HepG2 (cell line): Measurements from ENCODE around the gene SDK1. TPM values are rescaled to one million over a fixed set of nuclear protein-coding genes. Genes with fewer than 3 reads are reported as not detected.

Experiments
- ATAC-seq: fragments of 200-7000 bp; cut with Tn5 transposase; 3 replicates; pipeline ENCODE4 v1.9.1; 2020; ENCODE audit warnings: mild to moderate bottlenecking, moderate library complexity
- BruUV-seq: library from RNA; stranded (reverse); fragments of 400-500 nt; replicated peaks from 2 replicates; lab custom pipeline; 2021; lab: Mats Ljungman, UMichigan
- CTCF ChIA-PET: fragments of 300-600 bp; formaldehyde crosslinking; extraction: SDS; loops from one replicate; lab custom pipeline; 2021; ENCODE audit warnings: low total read pairs, inconsistent platforms, low intra/inter-chr PET ratio; lab: Yijun Ruan, JAX
- POLR2A ChIA-PET: fragments of 350-600 bp; sonication (Branson Sonifier 250); formaldehyde crosslinking; loops from one replicate; lab custom pipeline; 2020; ENCODE audit warnings: antibody characterized with exemption, inconsistent platforms; lab: Yijun Ruan, JAX
- DNase-seq: peaks from one replicate; pipeline ENCODE4 v3.0.0-alpha.2; 2015; ENCODE audit warnings: low spot score
- FAIRE-seq: peaks from 3 replicates; lab custom pipeline; 2011; peaks lifted over from hg19 to GRCh38; lab: Jason Lieb, UNC
- H2AFZ ChIP-seq: one replicate; pipeline ENCODE4 v1.6.1; 2011; ENCODE audit warnings: low read length, inconsistent platforms
- H3K27ac ChIP-seq: fragments of 300-600 bp; 3 replicates; pipeline ENCODE4 v1.8.0; 2011; ENCODE audit warnings: mixed run types, mild to moderate bottlenecking, mixed read lengths, low read length, inconsistent platforms; ENCODE audit not compliant: insufficient read depth; ENCODE audit errors: extremely low read length
- H3K27me3 ChIP-seq, 2 experiments: fragments of 200-600 bp in 1 of 2; 2 replicates in 1 of 2; 3 replicates in 1 of 2; pipeline versions ENCODE4 v1.6.0 to v1.8.0; 2011; ENCODE audit warnings: low read length in 2 of 2, mild to moderate bottlenecking in 2 of 2, moderate library complexity in 2 of 2, inconsistent platforms in 1 of 2; ENCODE audit not compliant: insufficient read depth in 2 of 2, control insufficient read depth in 1 of 2
- H3K36me3 ChIP-seq, 2 experiments: fragments of 200-600 bp in 1 of 2; replicated peaks in 1 of 2; 2 replicates in 1 of 2; 3 replicates in 1 of 2; pipeline versions ENCODE4 v1.5.1 to v1.8.0; 2011; ENCODE audit warnings: low read length in 2 of 2, inconsistent platforms in 1 of 2; ENCODE audit not compliant: insufficient read depth in 2 of 2, control insufficient read depth in 1 of 2
- H3K4me1 ChIP-seq: 2 replicates; pipeline ENCODE4 v1.5.1; 2012; ENCODE audit warnings: low read length, inconsistent platforms; ENCODE audit not compliant: insufficient read depth
- H3K4me2 ChIP-seq: 2 replicates; pipeline ENCODE4 v1.6.0; 2011; ENCODE audit warnings: low read depth, low read length, inconsistent platforms
- H3K4me3 ChIP-seq, 3 experiments: fragments of 200-600 bp in 1 of 3; sonication (generic), shearing (Covaris generic) in 1 of 3; replicated peaks in 1 of 3; 2 replicates each; pipeline ENCODE4 v1.5.1; 2011 to 2016; ENCODE audit warnings: low read length in 3 of 3, inconsistent platforms in 2 of 3, low read depth in 2 of 3, mild to moderate bottlenecking in 2 of 3, control low read depth in 1 of 3, mixed read lengths in 1 of 3; ENCODE audit not compliant: insufficient read depth in 1 of 3
- H3K79me2 ChIP-seq: one replicate; pipeline ENCODE4 v1.6.1; 2011; ENCODE audit warnings: low read length, inconsistent platforms; ENCODE audit not compliant: insufficient read depth
- H3K9ac ChIP-seq: 2 replicates; pipeline ENCODE4 v1.6.0; 2011; ENCODE audit warnings: mild to moderate bottlenecking, low read depth, low read length, inconsistent platforms; ENCODE audit not compliant: insufficient read depth
- H3K9me3 ChIP-seq: 2 replicates; pipeline ENCODE4 v1.5.1; 2012; ENCODE audit warnings: mild to moderate bottlenecking, low read length
- H4K20me1 ChIP-seq: 2 replicates; pipeline ENCODE4 v1.6.0; 2011; ENCODE audit warnings: inconsistent platforms, mild to moderate bottlenecking, low read length, moderate library complexity; ENCODE audit not compliant: insufficient read depth
- RELA ChIP-seq: sonication (generic); formaldehyde crosslinking; IDR thresholded peaks from 2 replicates; pipeline ENCODE4 v1.4.0; 2020; ENCODE audit warnings: missing genetic modification reagents
- ZNF3 ChIP-seq: IDR thresholded peaks from 2 replicates; pipeline ENCODE4 v1.7.0; 2017; ENCODE audit warnings: inconsistent platforms
- ZNF670 ChIP-seq: sonication (generic); formaldehyde crosslinking; IDR thresholded peaks from 2 replicates; pipeline ENCODE4 v1.8.0; 2022; ENCODE audit warnings: mild to moderate bottlenecking, missing genetic modification reagents, borderline replicate concordance
- ZNF737 ChIP-seq: sonication (generic); formaldehyde crosslinking; IDR thresholded peaks from 2 replicates; pipeline ENCODE4 v1.5.0; 2020; ENCODE audit warnings: missing genetic modification reagents, mild to moderate bottlenecking, borderline replicate concordance
- WGBS: methylation state at CpG from one replicate; pipeline ENCODE4 v1.1.6; 2017; ENCODE audit warnings: low lambda C conversion rate; 5-methylcytosine and 5-hydroxymethylcytosine counted together
- in situ Hi-C: cut with HindIII; loops from 2 replicates; pipeline ENCODE4 v1.10.0; 2017; ENCODE audit warnings: low pct_unique_long_range_greater_than_20kb; ENCODE audit not compliant: extremely low pct_ligation_motif_present
- intact Hi-C: fragments of 100-400 bp; cut with micrococcal nuclease; formaldehyde crosslinking; loops from one replicate; pipeline ENCODE4 v1.10.0; 2022; ENCODE audit not compliant: unreplicated experiment
- polyA plus RNA-seq, 8 experiments: library from polyadenylated mRNA; depleted of rRNA in 3 of 8; stranded (reverse) in 7 of 8; unstranded in 1 of 8; fragments of >200 nt; fragmentation: Illumina TruSeq in 4 of 8; extraction: Trizol in 4 of 8; gene quantifications; 2 replicates each; pipeline versions ENCODE4 v1.2.1 to v1.2.3, GENCODE V29; 2011 to 2016; ENCODE audit warnings: low read depth in 4 of 8, missing spikeins in 1 of 8, mixed read lengths in 1 of 8; ENCODE audit not compliant: insufficient read depth in 1 of 8
- total RNA-seq, 5 experiments: library from RNA; depleted of rRNA; stranded (reverse); fragments of >200 nt; fragmentation: Illumina TruSeq; extraction: Trizol; gene quantifications; 2 replicates each; pipeline ENCODE4 v1.2.3, GENCODE V29; 2016; ENCODE audit warnings: low read depth in 1 of 5
- TF ChIP-seq, protein P1 (sequence below): IDR thresholded peaks from 2 replicates; pipeline ENCODE4 v1.6.1; 2012; ENCODE audit warnings: low read depth, low read length, improper control_type of control experiment
- TF ChIP-seq, protein P2 (sequence below): sonication (generic); formaldehyde crosslinking; IDR thresholded peaks from 2 replicates; pipeline ENCODE4 v1.9.0; 2021; ENCODE audit warnings: mild to moderate bottlenecking, missing genetic modification reagents

Gene SDK1
- total and polyA plus RNA-seq, 2 of the 13 experiments (the other 11 are each of a cell fraction or from before 2014, with no cell fraction given): 0.35 to 2.4 TPM

- TF ChIP-seq ZNF737: no peak
- TF ChIP-seq, protein P1, sequence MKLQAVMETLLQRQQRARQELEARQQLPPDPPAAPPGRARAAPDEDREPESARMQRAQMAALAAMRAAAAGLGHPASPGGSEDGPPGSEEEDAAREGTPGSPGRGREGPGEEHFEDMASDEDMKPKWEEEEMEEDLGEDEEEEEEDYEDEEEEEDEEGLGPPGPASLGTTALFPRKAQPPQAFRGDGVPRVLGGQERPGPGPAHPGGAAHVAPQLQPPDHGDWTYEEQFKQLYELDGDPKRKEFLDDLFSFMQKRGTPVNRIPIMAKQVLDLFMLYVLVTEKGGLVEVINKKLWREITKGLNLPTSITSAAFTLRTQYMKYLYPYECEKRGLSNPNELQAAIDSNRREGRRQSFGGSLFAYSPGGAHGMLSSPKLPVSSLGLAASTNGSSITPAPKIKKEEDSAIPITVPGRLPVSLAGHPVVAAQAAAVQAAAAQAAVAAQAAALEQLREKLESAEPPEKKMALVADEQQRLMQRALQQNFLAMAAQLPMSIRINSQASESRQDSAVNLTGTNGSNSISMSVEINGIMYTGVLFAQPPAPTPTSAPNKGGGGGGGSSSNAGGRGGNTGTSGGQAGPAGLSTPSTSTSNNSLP: no peak
Measured at GRCh38 chr7:4169455-4169854, 868.4 kb downstream of the SDK1 start (continued).

DNA sequence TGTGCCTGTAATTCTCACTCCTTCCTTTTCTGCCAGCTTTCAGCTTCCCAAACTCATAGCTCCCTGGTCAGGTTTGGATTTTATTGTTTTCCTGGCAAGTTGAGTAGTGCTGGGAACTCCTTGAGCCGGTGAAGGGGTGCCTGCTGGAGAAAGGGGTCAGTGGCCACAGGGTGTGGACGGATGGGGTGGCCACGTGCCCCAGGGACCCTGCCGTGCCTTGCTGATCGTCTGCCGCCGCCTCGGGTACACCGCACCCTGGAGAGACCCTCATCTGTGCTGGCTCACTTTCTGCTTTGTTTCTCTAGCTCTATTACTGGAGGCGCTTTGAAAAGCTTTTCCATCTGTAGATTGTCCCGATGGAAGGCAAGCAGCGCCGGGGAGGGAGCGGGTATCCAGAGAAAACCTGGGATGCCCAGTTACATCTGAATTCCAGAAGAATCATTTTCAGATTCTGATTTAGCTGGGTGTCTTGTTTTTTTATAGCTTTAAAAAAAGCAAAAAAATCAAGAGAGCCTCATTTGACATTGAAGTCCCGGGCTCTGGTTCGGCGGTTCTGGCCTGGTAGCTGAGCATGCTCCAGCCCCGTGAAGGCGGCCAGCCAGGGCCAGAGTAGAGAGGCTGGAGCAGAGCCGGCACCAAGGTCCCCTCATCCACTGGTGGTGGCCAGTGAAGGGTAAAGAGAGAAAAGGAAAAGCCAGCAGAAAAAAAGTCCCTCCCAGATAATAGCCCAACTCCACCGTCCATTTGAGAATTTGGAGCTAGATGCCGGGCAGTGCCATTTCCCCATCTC lies 870.1 kb downstream of the SDK1 start:
- Histone ChIP-seq H3K9ac (no peak overlapping the region), H4K20me1 (no peaks in the 10 kb centered on the region), H3K36me3 (no peaks in the 10 kb centered on the region), H2AFZ (no peak overlapping the region), H3K27ac (no peak overlapping the region), H3K9me3 (no peaks in the 10 kb centered on the region), H3K27me3 (no peaks in the 10 kb centered on the region), H3K4me2 (no peak overlapping the region), H3K4me3 (no peak overlapping the region), H3K79me2 (no peaks in the 10 kb centered on the region), H3K4me1 (no peaks in the 10 kb centered on the region)
- no peak for DNase-seq
- 88% methylated on average over 22 of the region's 22 CpGs for WGBS
- in situ Hi-C loops: no loop called here
- ChIA-PET POLR2A (no interaction called here), CTCF (no interaction called here)
- intact Hi-C loops: no loop called here
- no peak for ATAC-seq
- no peak for FAIRE-seq
- no TSS peak for BruUV-seq
- no peak for TF ChIP-seq ZNF670 (CRISPR knock-in tag)

GRCh38 chr7:4172883-4173282 lies 871.8 kb downstream of the SDK1 start:
- in situ Hi-C loops: no loop called here
- ChIA-PET CTCF (no interaction called here), POLR2A (no interaction called here)
- no peak for DNase-seq
- no peaks in the 10 kb centered on the region for H3K79me2 ChIP-seq
- H2AFZ ChIP-seq: no peak overlapping the region
- H3K4me2 ChIP-seq: no peak overlapping the region
- H3K27me3 ChIP-seq: no peaks in the 10 kb centered on the region
- intact Hi-C loops: no loop called here
- WGBS: 83% methylated on average over 11 of the region's 12 CpGs
- no peaks in the 10 kb centered on the region for H3K4me1 ChIP-seq
- no peaks in the 10 kb centered on the region for H3K9me3 ChIP-seq
- no peaks in the 10 kb centered on the region for H3K36me3 ChIP-seq
- FAIRE-seq: no peak
- ATAC-seq: no peak
- H4K20me1 ChIP-seq: no peaks in the 10 kb centered on the region
- H3K9ac ChIP-seq: no peak overlapping the region
- BruUV-seq: no TSS peak
- no peak overlapping the region for H3K27ac ChIP-seq
- H3K4me3 ChIP-seq: no peak overlapping the region
- TF ChIP-seq, protein P2, sequence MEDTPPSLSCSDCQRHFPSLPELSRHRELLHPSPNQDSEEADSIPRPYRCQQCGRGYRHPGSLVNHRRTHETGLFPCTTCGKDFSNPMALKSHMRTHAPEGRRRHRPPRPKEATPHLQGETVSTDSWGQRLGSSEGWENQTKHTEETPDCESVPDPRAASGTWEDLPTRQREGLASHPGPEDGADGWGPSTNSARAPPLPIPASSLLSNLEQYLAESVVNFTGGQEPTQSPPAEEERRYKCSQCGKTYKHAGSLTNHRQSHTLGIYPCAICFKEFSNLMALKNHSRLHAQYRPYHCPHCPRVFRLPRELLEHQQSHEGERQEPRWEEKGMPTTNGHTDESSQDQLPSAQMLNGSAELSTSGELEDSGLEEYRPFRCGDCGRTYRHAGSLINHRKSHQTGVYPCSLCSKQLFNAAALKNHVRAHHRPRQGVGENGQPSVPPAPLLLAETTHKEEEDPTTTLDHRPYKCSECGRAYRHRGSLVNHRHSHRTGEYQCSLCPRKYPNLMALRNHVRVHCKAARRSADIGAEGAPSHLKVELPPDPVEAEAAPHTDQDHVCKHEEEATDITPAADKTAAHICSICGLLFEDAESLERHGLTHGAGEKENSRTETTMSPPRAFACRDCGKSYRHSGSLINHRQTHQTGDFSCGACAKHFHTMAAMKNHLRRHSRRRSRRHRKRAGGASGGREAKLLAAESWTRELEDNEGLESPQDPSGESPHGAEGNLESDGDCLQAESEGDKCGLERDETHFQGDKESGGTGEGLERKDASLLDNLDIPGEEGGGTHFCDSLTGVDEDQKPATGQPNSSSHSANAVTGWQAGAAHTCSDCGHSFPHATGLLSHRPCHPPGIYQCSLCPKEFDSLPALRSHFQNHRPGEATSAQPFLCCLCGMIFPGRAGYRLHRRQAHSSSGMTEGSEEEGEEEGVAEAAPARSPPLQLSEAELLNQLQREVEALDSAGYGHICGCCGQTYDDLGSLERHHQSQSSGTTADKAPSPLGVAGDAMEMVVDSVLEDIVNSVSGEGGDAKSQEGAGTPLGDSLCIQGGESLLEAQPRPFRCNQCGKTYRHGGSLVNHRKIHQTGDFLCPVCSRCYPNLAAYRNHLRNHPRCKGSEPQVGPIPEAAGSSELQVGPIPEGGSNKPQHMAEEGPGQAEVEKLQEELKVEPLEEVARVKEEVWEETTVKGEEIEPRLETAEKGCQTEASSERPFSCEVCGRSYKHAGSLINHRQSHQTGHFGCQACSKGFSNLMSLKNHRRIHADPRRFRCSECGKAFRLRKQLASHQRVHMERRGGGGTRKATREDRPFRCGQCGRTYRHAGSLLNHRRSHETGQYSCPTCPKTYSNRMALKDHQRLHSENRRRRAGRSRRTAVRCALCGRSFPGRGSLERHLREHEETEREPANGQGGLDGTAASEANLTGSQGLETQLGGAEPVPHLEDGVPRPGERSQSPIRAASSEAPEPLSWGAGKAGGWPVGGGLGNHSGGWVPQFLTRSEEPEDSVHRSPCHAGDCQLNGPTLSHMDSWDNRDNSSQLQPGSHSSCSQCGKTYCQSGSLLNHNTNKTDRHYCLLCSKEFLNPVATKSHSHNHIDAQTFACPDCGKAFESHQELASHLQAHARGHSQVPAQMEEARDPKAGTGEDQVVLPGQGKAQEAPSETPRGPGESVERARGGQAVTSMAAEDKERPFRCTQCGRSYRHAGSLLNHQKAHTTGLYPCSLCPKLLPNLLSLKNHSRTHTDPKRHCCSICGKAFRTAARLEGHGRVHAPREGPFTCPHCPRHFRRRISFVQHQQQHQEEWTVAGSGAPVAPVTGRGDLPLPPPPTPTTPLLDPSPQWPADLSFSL (CRISPR knock-in tag): no peak
- TF ChIP-seq ZNF3 (CRISPR knock-in tag): no peak
- TF ChIP-seq RELA (CRISPR knock-in tag): no peak
